Vagina (tissue), 2 donors: Measurements from ENCODE around the gene TRIM74.
"Not testable (repeated sequence)": the region's sequence is repeated elsewhere in the genome, so short reads cannot be mapped to it uniquely, and the experiment has no call there.

Source experiments
- CTCF ChIP-seq, 3 experiments: fragments of 450-650 bp in 2 of 3; fragments of 200-600 bp in 1 of 3; sonication (generic) in 1 of 3; IDR thresholded peaks; one replicate each; pipeline ENCODE4 v1.5.1; 2017 to 2019; ENCODE audit warnings: antibody characterized with exemption in 3 of 3, mild to moderate bottlenecking in 2 of 3, moderate library complexity in 2 of 3
- POLR2A ChIP-seq, 2 donors: fragments of 450-650 bp; IDR thresholded peaks; one replicate each; pipeline ENCODE4 v1.6.1; 2017; ENCODE audit warnings: antibody characterized with exemption in 2 of 2, mild to moderate bottlenecking in 2 of 2, moderate library complexity in 2 of 2

GRCh38 chr7:72997447-72997846 lies 28.2 kb upstream of the TRIM74 start:
- not testable (repeated sequence) for TF ChIP-seq CTCF, POLR2A (IDR thresholded peaks at IDR 0.05)
